WTC11 (cell line): Measurements from ENCODE around the gene EVI5L. TPM values are rescaled to one million over a fixed set of nuclear protein-coding genes. Genes with fewer than 3 reads are reported as not detected.

Experiments
- ATAC-seq: fragments of 200-7000 bp; cut with Tn5 transposase; 2 replicates; pipeline ENCODE4 v1.10.0; 2021; ENCODE audit warnings: mild to moderate bottlenecking, moderate library complexity
- CTCF ChIA-PET: fragments of 300-600 bp; sonication (Branson Sonifier 250); formaldehyde crosslinking; loops from one replicate; lab custom pipeline; 2021; ENCODE audit warnings: antibody characterized with exemption; lab: Charles Lee
- POLR2A ChIA-PET: fragments of 350-600 bp; sonication (Branson Sonifier 250); formaldehyde crosslinking; loops from one replicate; lab custom pipeline; 2021; ENCODE audit warnings: antibody characterized with exemption; lab: Charles Lee
- DNase-seq: peaks from one replicate; pipeline ENCODE4 v3.0.0; 2021; ENCODE audit warnings: low spot score
- H3K27ac Mint-ChIP-seq: 2 replicates; pipeline ENCODE4 v1.8.0; 2021; ENCODE audit warnings: mixed read lengths
- H3K27me3 Mint-ChIP-seq: 2 replicates; pipeline ENCODE4 v1.8.0; 2021; ENCODE audit warnings: low read depth, mild to moderate bottlenecking, moderate library complexity, mixed read lengths
- H3K36me3 Mint-ChIP-seq: 2 replicates; pipeline ENCODE4 v1.8.0; 2021; ENCODE audit warnings: mixed read lengths
- H3K4me1 Mint-ChIP-seq: 2 replicates; pipeline ENCODE4 v1.8.0; 2022; ENCODE audit warnings: mixed read lengths
- H3K4me3 Mint-ChIP-seq: 2 replicates; pipeline ENCODE4 v1.8.0; 2021; ENCODE audit warnings: mild to moderate bottlenecking, moderate library complexity, mixed read lengths
- H3K9me3 Mint-ChIP-seq: 2 replicates; pipeline ENCODE4 v1.8.0; 2021; ENCODE audit warnings: mixed read lengths
- CDX4 ChIP-seq: fragments of 250-450 bp; sonication (Bioruptor Pico); IDR thresholded peaks from 2 replicates; pipeline ENCODE4 v1.9.0; 2021; ENCODE audit warnings: moderate library complexity, mild to moderate bottlenecking, inconsistent platforms, borderline replicate concordance
- CREB1 ChIP-seq: sonication (generic); formaldehyde crosslinking; IDR thresholded peaks from 2 replicates; pipeline ENCODE4 v1.8.0; 2023; ENCODE audit warnings: mild to moderate bottlenecking, missing genetic modification reagents
- ERG ChIP-seq: fragments of 250-450 bp; sonication (Bioruptor Pico); IDR thresholded peaks from 2 replicates; pipeline ENCODE4 v1.8.0; 2021; ENCODE audit warnings: mild to moderate bottlenecking
- FOXJ3 ChIP-seq: sonication (generic); formaldehyde crosslinking; IDR thresholded peaks from 2 replicates; pipeline ENCODE4 v1.9.0; 2021; ENCODE audit warnings: missing genetic modification reagents, mild to moderate bottlenecking, borderline replicate concordance
- FOXK1 ChIP-seq: sonication (generic); formaldehyde crosslinking; IDR thresholded peaks from 2 replicates; pipeline ENCODE4 v1.8.0; 2022; ENCODE audit warnings: mild to moderate bottlenecking, moderate library complexity, missing genetic modification reagents
- GRHL2 ChIP-seq: fragments of 250-450 bp; sonication (Bioruptor Pico); IDR thresholded peaks from 2 replicates; pipeline ENCODE4 v1.8.0; 2022; ENCODE audit warnings: mild to moderate bottlenecking, moderate library complexity; ENCODE audit not compliant: insufficient replicate concordance, severe bottlenecking
- NFYB ChIP-seq: sonication (generic); formaldehyde crosslinking; conservative IDR thresholded peaks from 2 replicates; pipeline ENCODE4 v1.8.0; 2022; ENCODE audit warnings: low read depth, missing genetic modification reagents
- OVOL2 ChIP-seq: fragments of 250-450 bp; sonication (Bioruptor Pico); IDR thresholded peaks from 2 replicates; pipeline ENCODE4 v1.9.0; 2021; ENCODE audit warnings: mild to moderate bottlenecking, borderline replicate concordance
- RELA ChIP-seq: sonication (generic); formaldehyde crosslinking; IDR thresholded peaks from 2 replicates; pipeline ENCODE4 v1.8.1; 2022; ENCODE audit warnings: missing genetic modification reagents, mild to moderate bottlenecking, borderline replicate concordance
- SMAD4 ChIP-seq: sonication (generic); formaldehyde crosslinking; IDR thresholded peaks from 2 replicates; pipeline ENCODE4 v1.8.0; 2022; ENCODE audit warnings: mild to moderate bottlenecking, missing genetic modification reagents
- TCF7 ChIP-seq: sonication (generic); formaldehyde crosslinking; IDR thresholded peaks from 2 replicates; pipeline ENCODE4 v1.8.0; 2022; ENCODE audit warnings: mild to moderate bottlenecking, low read depth, missing genetic modification reagents, moderate library complexity
- TEAD1 ChIP-seq: sonication (generic); formaldehyde crosslinking; IDR thresholded peaks from 2 replicates; pipeline ENCODE4 v1.8.0; 2022; ENCODE audit warnings: mild to moderate bottlenecking, missing genetic modification reagents
- TEAD4 ChIP-seq: sonication (generic); formaldehyde crosslinking; IDR thresholded peaks from 2 replicates; pipeline ENCODE4 v1.8.0; 2022; ENCODE audit warnings: mild to moderate bottlenecking, missing genetic modification reagents
- ZBTB21 ChIP-seq: sonication (generic); formaldehyde crosslinking; IDR thresholded peaks from 2 replicates; pipeline ENCODE4 v1.8.1; 2023; ENCODE audit warnings: mild to moderate bottlenecking, missing genetic modification reagents, borderline replicate concordance
- ZNF219 ChIP-seq: sonication (generic); formaldehyde crosslinking; IDR thresholded peaks from 2 replicates; pipeline ENCODE4 v1.8.0; 2023; ENCODE audit warnings: missing genetic modification reagents, mild to moderate bottlenecking, borderline replicate concordance
- ZNF281 ChIP-seq: sonication (generic); formaldehyde crosslinking; IDR thresholded peaks from 2 replicates; pipeline ENCODE4 v1.8.0; 2023; ENCODE audit warnings: mild to moderate bottlenecking, missing genetic modification reagents
- ZNF396 ChIP-seq: fragments of 250-450 bp; sonication (Bioruptor Pico); IDR thresholded peaks from 2 replicates; pipeline ENCODE4 v1.8.0; 2021; ENCODE audit warnings: mild to moderate bottlenecking, moderate library complexity, borderline replicate concordance
- ZNF416 ChIP-seq: fragments of 250-450 bp; sonication (Bioruptor Pico); IDR thresholded peaks from 2 replicates; pipeline ENCODE4 v1.9.0; 2021; ENCODE audit warnings: mild to moderate bottlenecking, inconsistent platforms
- ZNF423 ChIP-seq: fragments of 250-450 bp; sonication (Bioruptor Pico); IDR thresholded peaks from 2 replicates; pipeline ENCODE4 v2.1.2; 2022; ENCODE audit warnings: mild to moderate bottlenecking, moderate library complexity
- ZNF671 ChIP-seq: fragments of 250-450 bp; sonication (Bioruptor Pico); IDR thresholded peaks from 2 replicates; pipeline ENCODE4 v1.8.0; 2021; ENCODE audit warnings: mild to moderate bottlenecking
- total RNA-seq: library from RNA; stranded (reverse); gene quantifications from 3 replicates; pipeline ENCODE4 v1.2.3, GENCODE V29; 2021
- TF ChIP-seq, protein P1 (sequence below): sonication (generic); formaldehyde crosslinking; IDR thresholded peaks from 2 replicates; pipeline ENCODE4 v1.8.1; 2023; ENCODE audit warnings: mild to moderate bottlenecking, moderate library complexity, missing genetic modification reagents
- TF ChIP-seq, protein P2 (sequence below): fragments of 250-450 bp; sonication (Bioruptor Pico); IDR thresholded peaks from 2 replicates; pipeline ENCODE4 v2.1.2; 2022; ENCODE audit warnings: mild to moderate bottlenecking, moderate library complexity
- TF ChIP-seq, protein P3 (sequence below): fragments of 200-600 bp; IDR thresholded peaks from 2 replicates; pipeline ENCODE4 v1.8.0; 2022; ENCODE audit warnings: antibody characterized with exemption

Gene EVI5L
- total RNA-seq, 1 experiment from 2014 or later: 10.5 TPM

DNA sequence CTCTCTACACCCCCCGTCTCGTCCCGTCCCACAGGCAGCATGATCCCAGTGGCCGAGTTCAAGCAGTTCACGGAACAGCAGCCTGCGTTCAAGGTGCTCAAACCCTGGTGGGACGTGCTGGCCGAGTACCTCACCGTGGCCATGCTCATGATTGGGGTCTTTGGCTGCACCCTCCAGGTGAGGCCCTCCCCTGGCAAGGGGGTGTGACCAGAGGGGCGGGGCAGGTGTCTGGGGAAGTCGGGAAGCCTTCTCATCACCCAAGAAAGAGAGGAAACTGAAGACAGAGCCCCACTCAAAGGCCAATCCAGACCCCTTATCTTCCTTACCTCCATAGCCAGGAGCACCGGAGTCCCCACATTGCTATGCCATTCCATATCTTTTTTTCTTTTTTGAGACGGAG lies 65.5 kb downstream of the EVI5L start:
- no peak for TF ChIP-seq ZBTB21 (CRISPR knock-in tag)
- TF ChIP-seq, protein P1, sequence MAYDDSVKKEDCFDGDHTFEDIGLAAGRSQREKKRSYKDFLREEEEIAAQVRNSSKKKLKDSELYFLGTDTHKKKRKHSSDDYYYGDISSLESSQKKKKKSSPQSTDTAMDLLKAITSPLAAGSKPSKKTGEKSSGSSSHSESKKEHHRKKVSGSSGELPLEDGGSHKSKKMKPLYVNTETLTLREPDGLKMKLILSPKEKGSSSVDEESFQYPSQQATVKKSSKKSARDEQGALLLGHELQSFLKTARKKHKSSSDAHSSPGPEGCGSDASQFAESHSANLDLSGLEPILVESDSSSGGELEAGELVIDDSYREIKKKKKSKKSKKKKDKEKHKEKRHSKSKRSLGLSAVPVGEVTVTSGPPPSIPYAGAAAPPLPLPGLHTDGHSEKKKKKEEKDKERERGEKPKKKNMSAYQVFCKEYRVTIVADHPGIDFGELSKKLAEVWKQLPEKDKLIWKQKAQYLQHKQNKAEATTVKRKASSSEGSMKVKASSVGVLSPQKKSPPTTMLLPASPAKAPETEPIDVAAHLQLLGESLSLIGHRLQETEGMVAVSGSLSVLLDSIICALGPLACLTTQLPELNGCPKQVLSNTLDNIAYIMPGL (CRISPR knock-in tag): no peak
- no peak for TF ChIP-seq ERG (CRISPR knock-in tag)
- no peak for TF ChIP-seq RELA
- no peak for TF ChIP-seq ZNF396 (CRISPR knock-in tag)
- TF ChIP-seq ZNF671 (CRISPR knock-in tag): no peak
- no peak for TF ChIP-seq FOXK1 (CRISPR knock-in tag)
- no peak for TF ChIP-seq TCF7 (CRISPR knock-in tag)
- no peak for TF ChIP-seq CREB1 (CRISPR knock-in tag)
- TF ChIP-seq ZNF219: no peak
- no peak for TF ChIP-seq NFYB (CRISPR knock-in tag)
- no peak for TF ChIP-seq GRHL2 (CRISPR knock-in tag)
- no peak for TF ChIP-seq ZNF416 (CRISPR knock-in tag)
- no peak for TF ChIP-seq OVOL2 (CRISPR knock-in tag)
- no peak for TF ChIP-seq ZNF423 (CRISPR knock-in tag)
- Mint-ChIP-seq H3K4me1 (peaks cover 3% of the 10 kb centered on the region; the same call in 1 of the 2 replicates), H3K27ac (peak overlapping the region; percentile 38; the same call in 1 of the 2 replicates), H3K36me3 (no peaks in the 10 kb centered on the region), H3K9me3 (no peaks in the 10 kb centered on the region), H3K27me3 (peaks cover 11% of the 10 kb centered on the region), H3K4me3 (no peak overlapping the region)
- ChIA-PET POLR2A (no interaction called here), CTCF (no interaction called here)
- DNase-seq (no peak), ATAC-seq (no peak)

GRCh38 chr19:7897292-7897691 lies 67.3 kb downstream of the EVI5L start:
- H3K36me3 Mint-ChIP-seq: no peaks in the 10 kb centered on the region
- POLR2A ChIA-PET: interaction anchor here (0.7 kb wide), 1 partner anchor 551 kb away, joined by 4 read pairs; no protein-coding TSS in a partner anchor
- no peak for TF ChIP-seq TEAD4 (CRISPR knock-in tag)
- no peak for TF ChIP-seq SMAD4
- no peak for TF ChIP-seq ZNF281 (CRISPR knock-in tag)
- TF ChIP-seq FOXJ3 (CRISPR knock-in tag): no peak
- TF ChIP-seq FOXK1 (CRISPR knock-in tag): no peak
- no peak for TF ChIP-seq CDX4 (CRISPR knock-in tag)
- TF ChIP-seq, protein P2, sequence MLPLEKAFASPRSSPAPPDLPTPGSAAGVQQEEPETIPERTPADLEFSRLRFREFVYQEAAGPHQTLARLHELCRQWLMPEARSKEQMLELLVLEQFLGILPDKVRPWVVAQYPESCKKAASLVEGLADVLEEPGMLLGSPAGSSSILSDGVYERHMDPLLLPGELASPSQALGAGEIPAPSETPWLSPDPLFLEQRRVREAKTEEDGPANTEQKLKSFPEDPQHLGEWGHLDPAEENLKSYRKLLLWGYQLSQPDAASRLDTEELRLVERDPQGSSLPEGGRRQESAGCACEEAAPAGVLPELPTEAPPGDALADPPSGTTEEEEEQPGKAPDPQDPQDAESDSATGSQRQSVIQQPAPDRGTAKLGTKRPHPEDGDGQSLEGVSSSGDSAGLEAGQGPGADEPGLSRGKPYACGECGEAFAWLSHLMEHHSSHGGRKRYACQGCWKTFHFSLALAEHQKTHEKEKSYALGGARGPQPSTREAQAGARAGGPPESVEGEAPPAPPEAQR (CRISPR knock-in tag): no peak
- TF ChIP-seq, protein P3, sequence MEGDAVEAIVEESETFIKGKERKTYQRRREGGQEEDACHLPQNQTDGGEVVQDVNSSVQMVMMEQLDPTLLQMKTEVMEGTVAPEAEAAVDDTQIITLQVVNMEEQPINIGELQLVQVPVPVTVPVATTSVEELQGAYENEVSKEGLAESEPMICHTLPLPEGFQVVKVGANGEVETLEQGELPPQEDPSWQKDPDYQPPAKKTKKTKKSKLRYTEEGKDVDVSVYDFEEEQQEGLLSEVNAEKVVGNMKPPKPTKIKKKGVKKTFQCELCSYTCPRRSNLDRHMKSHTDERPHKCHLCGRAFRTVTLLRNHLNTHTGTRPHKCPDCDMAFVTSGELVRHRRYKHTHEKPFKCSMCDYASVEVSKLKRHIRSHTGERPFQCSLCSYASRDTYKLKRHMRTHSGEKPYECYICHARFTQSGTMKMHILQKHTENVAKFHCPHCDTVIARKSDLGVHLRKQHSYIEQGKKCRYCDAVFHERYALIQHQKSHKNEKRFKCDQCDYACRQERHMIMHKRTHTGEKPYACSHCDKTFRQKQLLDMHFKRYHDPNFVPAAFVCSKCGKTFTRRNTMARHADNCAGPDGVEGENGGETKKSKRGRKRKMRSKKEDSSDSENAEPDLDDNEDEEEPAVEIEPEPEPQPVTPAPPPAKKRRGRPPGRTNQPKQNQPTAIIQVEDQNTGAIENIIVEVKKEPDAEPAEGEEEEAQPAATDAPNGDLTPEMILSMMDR: no peak
- TF ChIP-seq TEAD1 (CRISPR knock-in tag): no peak
- CTCF ChIA-PET: interaction anchor here (0.7 to 1.5 kb wide), 6 partner anchors 11 to 329 kb away, joined by 3 to 5 read pairs (median 4); partner anchors contain the start of gene SNAPC2
- H3K9me3 Mint-ChIP-seq: no peaks in the 10 kb centered on the region
- peaks cover 2% of the 10 kb centered on the region; the same call in 1 of the 2 replicates for H3K27me3 Mint-ChIP-seq
- H3K27ac Mint-ChIP-seq: no peak overlapping the region
- ATAC-seq: no peak
- no peak overlapping the region for H3K4me3 Mint-ChIP-seq
- H3K4me1 Mint-ChIP-seq: peaks cover 3% of the 10 kb centered on the region; the same call in 1 of the 2 replicates
- DNase-seq: no peak
